Ovary (tissue), 9 donors: Measurements from ENCODE around the gene PXDC1. TPM values are rescaled to one million over a fixed set of nuclear protein-coding genes. Genes with fewer than 3 reads are reported as not detected.

Experiments used
- DNase-seq, 5 donors: peaks; one replicate each; pipeline ENCODE4 v3.0.0-alpha.2; 2019 to 2020
- H3K27ac ChIP-seq, 2 donors: fragments of 200-600 bp; one replicate each; pipeline versions ENCODE4 v1.5.1 to v1.8.0; 2019 to 2022
- H3K27me3 ChIP-seq: fragments of 200-600 bp; one replicate; pipeline ENCODE4 v1.8.0; 2022
- H3K36me3 ChIP-seq: fragments of 200-600 bp; sonication (generic); one replicate; pipeline ENCODE4 v1.5.1; 2019
- H3K4me1 ChIP-seq: one replicate; pipeline ENCODE4 v1.8.1; 2013; ENCODE audit warnings: mild to moderate bottlenecking, moderate library complexity; ENCODE audit not compliant: insufficient read depth
- H3K4me3 ChIP-seq: fragments of 200-600 bp; sonication (generic); one replicate; pipeline ENCODE4 v1.5.1; 2017
- H3K9me3 ChIP-seq, 2 donors: fragments of 200-600 bp in 1 of 2; sonication (generic) in 1 of 2; one replicate each; pipeline versions ENCODE4 v1.5.1 to v1.8.1; 2013 to 2019; ENCODE audit warnings: mild to moderate bottlenecking in 1 of 2, moderate library complexity in 1 of 2
- EP300 ChIP-seq: sonication (generic); formaldehyde crosslinking; IDR thresholded peaks from one replicate; pipeline ENCODE4 v1.6.1; 2017; ENCODE audit warnings: antibody characterized with exemption
- POLR2A ChIP-seq: fragments of 450-650 bp; IDR thresholded peaks from one replicate; pipeline ENCODE4 v1.6.1; 2017; ENCODE audit warnings: antibody characterized with exemption, mild to moderate bottlenecking, moderate library complexity
- WGBS, 3 donors: extraction: QIAGEN DNeasy Blood & Tissue Kit in 1 of 3; methylation state at CpG; one replicate each; pipeline versions ENCODE4 v1.1.5 to v1.1.7; 2013 to 2017; 5-methylcytosine and 5-hydroxymethylcytosine counted together
- intact Hi-C, 4 donors: fragments of 100-400 bp; cut with DNase I; formaldehyde crosslinking; loops; one replicate each; pipeline versions ENCODE4 v1.11.0 to v1.15.1; 2022 to 2023
- polyA plus RNA-seq, 2 donors: library from polyadenylated mRNA; stranded (reverse); fragments of 200-250 nt in 1 of 2; fragments of 350-450 nt in 1 of 2; fragmentation: Illumina TruSeq in 1 of 2; extraction: RNeasy Lipid Tissue Mini Kit (QIAGEN cat#74804) in 1 of 2; gene quantifications; one replicate each; pipeline ENCODE4 v1.2.3, GENCODE V29; 2013 to 2014
- total RNA-seq, 7 donors: library from RNA; depleted of rRNA in 2 of 7; stranded (reverse); fragments of >200 nt in 2 of 7; fragmentation: NEBNext Ultra II Directional in 3 of 7; extraction: Animal tissue kit (Norgen Biotek cat#: 25700) in 3 of 7; gene quantifications; one replicate each; pipeline versions ENCODE4 v1.1.0 to v1.2.4, GENCODE V29; 2016 to 2023
- TF ChIP-seq, protein P1 (sequence below), 3 donors: fragments of 450-650 bp in 2 of 3; fragments of 200-600 bp in 1 of 3; IDR thresholded peaks; one replicate each; pipeline versions ENCODE4 v1.5.1 to v1.8.0; 2016 to 2022; ENCODE audit warnings: antibody characterized with exemption in 3 of 3, mild to moderate bottlenecking in 1 of 3
- donor health status: DM: no; HTN: no; CAD: no; lungs with moderate emphysema.
- donor health status: DM: no; HTN: no; CAD: no.
- donor health status: Bipolar disorder and iron deficiency.
- donor health status: DM: yes; HTN: yes; CAD: no.
- donor health status: DM: no; HTN: no; CAD: no.
- donor health status: DM: yes; HTN: yes; CAD: no.

Gene PXDC1
- total and polyA plus RNA-seq, 9 donors: 16.1 to 49.4 (median 23.4) TPM

DNA sequence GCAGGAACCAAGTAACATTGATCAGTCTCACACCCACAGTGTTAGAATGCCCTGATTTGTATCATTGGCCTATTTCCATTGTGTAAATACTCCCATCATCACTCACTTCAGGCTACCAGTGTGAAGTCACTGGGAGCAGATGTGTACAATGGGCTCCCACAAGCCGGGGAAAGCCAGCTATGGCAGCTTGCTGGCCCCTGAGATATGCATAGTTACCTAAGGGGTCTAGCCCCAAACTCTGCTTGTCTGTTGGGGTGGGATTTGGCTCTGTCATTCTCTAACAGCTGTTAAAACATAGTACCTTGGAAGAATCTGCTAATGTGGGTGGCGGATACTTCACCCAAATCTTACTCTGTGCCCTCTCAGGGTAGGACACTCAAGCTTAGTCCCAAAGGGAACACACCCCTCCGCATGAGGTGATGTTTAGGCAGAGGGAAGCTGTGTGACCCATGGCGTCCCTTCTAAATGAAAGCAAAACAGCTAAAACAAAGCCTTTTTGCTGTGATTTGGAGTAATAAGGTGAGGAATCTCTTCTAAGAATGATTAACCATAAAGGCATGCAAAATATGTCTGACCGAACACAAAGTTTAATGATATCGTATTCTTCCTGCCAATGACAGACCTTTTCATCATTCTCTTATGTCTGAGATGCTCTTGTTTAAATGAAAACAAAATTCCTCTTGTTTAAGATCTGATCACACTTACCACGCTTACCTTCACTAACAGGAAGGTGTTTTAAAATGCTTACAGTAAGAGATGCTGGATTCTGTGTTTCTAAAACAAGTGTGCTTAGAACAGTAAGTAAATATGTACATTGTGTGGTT lies 45.9 kb upstream of the PXDC1 start:
- no peak for TF ChIP-seq EP300
- TF ChIP-seq, protein P1, sequence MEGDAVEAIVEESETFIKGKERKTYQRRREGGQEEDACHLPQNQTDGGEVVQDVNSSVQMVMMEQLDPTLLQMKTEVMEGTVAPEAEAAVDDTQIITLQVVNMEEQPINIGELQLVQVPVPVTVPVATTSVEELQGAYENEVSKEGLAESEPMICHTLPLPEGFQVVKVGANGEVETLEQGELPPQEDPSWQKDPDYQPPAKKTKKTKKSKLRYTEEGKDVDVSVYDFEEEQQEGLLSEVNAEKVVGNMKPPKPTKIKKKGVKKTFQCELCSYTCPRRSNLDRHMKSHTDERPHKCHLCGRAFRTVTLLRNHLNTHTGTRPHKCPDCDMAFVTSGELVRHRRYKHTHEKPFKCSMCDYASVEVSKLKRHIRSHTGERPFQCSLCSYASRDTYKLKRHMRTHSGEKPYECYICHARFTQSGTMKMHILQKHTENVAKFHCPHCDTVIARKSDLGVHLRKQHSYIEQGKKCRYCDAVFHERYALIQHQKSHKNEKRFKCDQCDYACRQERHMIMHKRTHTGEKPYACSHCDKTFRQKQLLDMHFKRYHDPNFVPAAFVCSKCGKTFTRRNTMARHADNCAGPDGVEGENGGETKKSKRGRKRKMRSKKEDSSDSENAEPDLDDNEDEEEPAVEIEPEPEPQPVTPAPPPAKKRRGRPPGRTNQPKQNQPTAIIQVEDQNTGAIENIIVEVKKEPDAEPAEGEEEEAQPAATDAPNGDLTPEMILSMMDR (IDR thresholded peaks at IDR 0.05): no peak
- TF ChIP-seq POLR2A: no peak
- Histone ChIP-seq H3K27me3 (no peaks in the 10 kb centered on the region), H3K4me1 (no peaks in the 10 kb centered on the region), H3K9me3 (no peaks in the 10 kb centered on the region), H3K4me3 (no peak overlapping the region), H3K27ac (no peak overlapping the region), H3K36me3 (no peaks in the 10 kb centered on the region)
- no peak for DNase-seq
- intact Hi-C loops: no loop called here
- WGBS, 3 donors: 40 to 50% (median 42%) methylated on average over 7 of the region's 7 CpGs

DNA sequence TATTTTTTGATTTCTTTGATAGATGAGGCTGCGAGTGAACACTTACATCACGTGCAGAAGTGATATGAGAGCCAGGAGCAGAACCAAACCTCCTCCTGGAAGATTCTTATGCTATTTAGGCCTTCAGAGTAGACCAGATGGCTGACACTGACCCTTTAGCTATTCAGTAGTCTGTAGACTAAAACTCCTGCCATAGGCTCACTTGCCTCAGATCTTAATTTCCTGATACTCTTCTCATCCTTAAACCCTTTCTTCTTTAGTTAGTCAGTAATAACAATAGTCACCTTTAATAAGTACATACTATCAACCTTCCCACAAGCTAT lies 45.2 kb upstream of the PXDC1 start:
- Histone ChIP-seq H3K9me3 (no peaks in the 10 kb centered on the region), H3K27ac (no peak overlapping the region), H3K36me3 (no peaks in the 10 kb centered on the region), H3K27me3 (no peaks in the 10 kb centered on the region), H3K4me1 (no peaks in the 10 kb centered on the region), H3K4me3 (no peak overlapping the region)
- DNase-seq: no peak
- 38 to 62% (median 58%) methylated on average over 2 of the region's 2 CpGs for WGBS, 3 donors
- TF ChIP-seq POLR2A (no peak), EP300 (no peak)
- TF ChIP-seq, protein P1 (IDR thresholded peaks at IDR 0.05): no peak
- intact Hi-C loops: no loop called here

DNA sequence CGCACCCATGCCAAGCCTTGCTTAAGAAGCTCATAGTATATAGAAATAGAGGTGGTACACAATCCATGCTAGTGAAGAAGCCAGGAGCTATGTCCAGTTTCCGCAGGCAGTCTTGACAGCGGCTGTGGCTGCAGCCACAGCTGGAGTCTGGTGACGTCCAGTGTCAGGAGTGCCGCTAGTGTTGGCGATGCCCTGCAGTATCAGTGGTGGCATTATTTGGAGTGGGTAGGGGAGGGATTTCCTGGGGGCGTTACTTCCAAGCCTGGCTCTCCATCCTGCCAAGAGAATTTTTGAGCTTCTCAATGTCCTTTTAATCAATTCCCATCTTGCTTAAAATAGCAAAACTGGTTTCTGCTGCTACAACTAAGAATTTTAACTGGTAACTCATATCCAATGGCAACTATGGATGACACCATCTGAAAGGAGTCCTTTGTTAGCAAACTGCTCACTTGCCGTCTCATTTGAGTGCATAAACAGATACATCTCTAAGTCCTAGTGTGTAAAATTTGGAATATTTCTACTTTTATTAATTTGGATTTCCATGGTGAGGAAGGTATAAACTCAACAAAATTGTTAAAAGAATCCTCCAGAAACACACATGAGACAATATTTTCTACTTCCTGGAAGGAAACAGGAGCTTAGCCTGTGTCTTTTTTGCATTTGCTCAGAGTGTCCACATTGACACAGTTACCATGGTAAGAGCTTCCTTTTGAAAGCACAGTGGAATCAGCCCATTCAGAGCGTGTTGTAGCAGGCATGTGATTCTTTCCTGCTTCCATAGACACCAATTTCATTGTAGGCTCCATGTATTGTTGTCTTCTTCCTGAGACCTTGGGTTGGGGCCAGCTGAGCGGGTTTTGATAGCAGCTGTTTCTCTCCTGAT lies 44.6 kb upstream of the PXDC1 start:
- no peak overlapping the region for H3K4me3 ChIP-seq
- WGBS, 3 donors: 77 to 88% (median 86%) methylated on average over 10 of the region's 10 CpGs
- H3K9me3 ChIP-seq: no peaks in the 10 kb centered on the region
- intact Hi-C loops: no loop called here
- no peaks in the 10 kb centered on the region for H3K4me1 ChIP-seq
- no peaks in the 10 kb centered on the region for H3K36me3 ChIP-seq
- H3K27ac ChIP-seq: no peak overlapping the region
- H3K27me3 ChIP-seq: no peaks in the 10 kb centered on the region
- DNase-seq: peak in 1 of 5 donors; percentile 37
- TF ChIP-seq POLR2A (no peak), EP300 (no peak)
- TF ChIP-seq, protein P1 (IDR thresholded peaks at IDR 0.05): no peak

DNA sequence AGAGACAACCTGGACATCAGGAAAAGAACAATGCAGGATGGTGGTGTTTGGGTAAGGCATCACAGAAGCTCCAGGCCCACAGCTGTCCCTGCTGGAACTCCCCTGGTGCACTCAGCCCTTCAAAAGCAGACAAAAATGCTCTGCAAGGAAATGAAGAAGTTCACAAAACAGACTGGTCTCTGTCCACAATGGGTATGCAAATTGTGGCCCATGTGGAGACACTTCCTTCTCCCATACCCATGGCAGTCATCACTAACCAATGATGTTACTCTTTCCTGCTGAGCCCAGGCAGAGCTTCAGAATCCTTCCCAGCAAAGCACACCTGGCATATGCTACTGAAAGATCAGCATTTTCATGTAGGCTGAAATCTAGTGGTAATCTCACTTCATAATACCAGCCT lies 42.6 kb upstream of the PXDC1 start:
- Histone ChIP-seq H3K4me3 (no peak overlapping the region), H3K4me1 (no peaks in the 10 kb centered on the region), H3K27ac (no peak overlapping the region), H3K9me3 (no peaks in the 10 kb centered on the region), H3K27me3 (no peaks in the 10 kb centered on the region), H3K36me3 (no peaks in the 10 kb centered on the region)
- no peak for DNase-seq
- TF ChIP-seq EP300 (no peak), POLR2A (no peak)
- TF ChIP-seq, protein P1 (IDR thresholded peaks at IDR 0.05): no peak
- intact Hi-C loops: no loop called here
